Stimulated activated CD8-positive, alpha-beta memory T cell treated with anti-CD3 and anti-CD28 coated beads, Interleukin-12 subunit alpha, Interleukin-12 subunit beta, amount 100 ng/mL, for 24 hours (primary cell): ENCODE results near the gene PRRX2.
"Not testable (repeated sequence)": the region's sequence is repeated elsewhere in the genome, so short reads cannot be mapped to it uniquely, and the experiment has no call there.

Experiments used
- DNase-seq: peaks from one replicate; pipeline ENCODE4 v3.0.0-alpha.2; 2020; ENCODE audit errors: extremely low read depth

PRRX2 gene

DNA sequence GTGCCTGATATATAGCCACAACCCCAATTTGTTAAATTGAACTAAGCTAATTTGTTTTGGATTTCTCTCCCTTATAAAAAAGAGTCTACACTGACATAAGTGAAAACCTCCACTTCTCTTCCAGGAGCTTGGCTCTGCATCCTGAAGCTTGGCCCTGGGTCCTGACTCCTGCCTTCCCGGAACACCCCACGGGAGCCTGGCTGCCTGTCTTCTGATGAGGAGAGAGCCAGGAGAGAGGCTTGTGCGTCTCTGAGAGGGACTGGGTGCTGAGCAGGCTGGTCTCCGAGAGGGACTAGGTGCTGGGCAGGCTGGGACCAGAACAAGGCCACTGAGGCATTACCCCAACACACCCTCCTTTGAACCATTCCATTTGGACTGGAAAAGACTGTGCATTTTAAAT is 93.9 kb downstream of the PRRX2 start:
- no peak for DNase-seq

DNA sequence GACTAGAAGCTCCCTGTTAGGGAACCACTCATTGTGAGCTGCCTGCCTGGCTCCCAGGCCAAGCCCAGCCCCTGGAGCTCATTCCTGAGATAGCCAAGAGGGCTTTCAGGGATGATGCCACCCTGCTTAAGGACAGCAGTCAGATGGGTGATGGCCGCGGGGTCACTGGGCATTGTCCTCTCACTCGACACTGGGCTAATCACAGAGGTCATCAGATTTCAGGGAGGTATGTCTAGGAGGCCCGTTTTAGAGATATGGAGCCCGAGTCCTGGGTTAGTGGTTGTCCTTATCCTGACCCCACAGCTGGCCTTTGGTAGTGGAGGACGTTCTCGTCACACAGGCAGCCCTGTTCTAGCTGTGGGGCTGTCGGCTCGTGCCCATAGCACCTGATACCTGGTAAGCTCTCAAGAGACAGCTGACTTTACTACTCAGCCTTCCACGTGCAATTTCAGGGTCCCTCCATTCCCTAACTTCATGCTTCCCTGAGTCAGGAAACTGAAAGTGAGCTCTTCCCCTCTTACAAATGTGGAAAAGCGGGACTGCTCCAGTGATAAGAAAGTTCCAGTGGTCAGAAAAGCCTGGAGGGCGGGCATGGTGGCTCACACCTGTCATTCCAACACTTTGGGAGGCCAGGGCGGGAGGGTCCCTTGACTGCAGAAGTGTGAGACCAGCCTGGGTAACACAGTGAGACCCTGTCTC is 94.5 kb downstream of the PRRX2 start:
- DNase-seq: no peak

DNA sequence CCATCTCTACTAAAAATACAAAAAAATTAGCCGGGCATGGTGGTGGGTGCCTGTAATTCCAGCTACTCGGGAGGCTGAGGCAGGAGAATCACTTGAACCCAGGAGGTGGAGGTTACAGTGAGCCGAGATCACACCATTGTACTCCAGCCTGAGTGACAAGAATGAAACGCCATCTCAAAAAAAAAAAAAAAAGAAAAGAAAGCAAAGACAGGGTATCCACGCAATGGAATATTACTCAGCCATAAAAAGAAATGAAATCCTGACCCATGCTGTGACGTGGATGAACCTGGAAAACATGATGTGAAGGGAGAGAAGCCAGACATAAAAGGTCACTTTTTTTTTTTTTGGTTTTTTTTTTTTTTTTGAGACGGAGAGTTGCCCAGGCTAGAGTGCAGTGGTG is 95.3 kb downstream of the PRRX2 start:
- DNase-seq: not testable (repeated sequence)

DNA sequence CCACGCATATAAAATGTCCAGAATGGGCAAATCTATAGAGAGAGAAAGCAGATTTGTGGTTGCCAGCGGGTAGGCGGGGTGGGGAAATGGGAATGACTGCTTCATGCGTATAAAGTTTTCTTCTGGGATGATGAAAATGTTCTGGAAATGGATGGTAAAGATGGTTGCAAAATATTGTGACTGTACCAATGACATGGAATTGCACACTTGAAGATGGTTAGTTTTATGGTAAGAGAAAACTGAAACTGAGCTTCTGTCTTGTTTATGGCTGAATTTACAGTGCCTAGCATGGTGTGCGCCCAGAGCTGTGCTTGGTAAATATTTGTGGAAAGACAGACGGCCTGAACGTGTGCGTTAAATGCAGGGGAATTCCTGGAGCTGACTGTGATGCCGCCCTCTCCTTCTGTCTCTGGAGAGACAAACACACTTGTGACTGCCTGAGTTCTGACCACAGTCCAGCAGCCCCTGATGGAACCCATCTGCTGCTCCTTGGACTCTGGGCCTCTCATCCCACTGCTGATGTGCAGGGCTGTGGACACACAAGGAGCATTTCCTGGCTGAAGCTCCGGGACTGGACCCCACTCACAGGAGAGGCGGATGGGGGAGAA is 96.0 kb downstream of the PRRX2 start:
- no peak for DNase-seq

DNA sequence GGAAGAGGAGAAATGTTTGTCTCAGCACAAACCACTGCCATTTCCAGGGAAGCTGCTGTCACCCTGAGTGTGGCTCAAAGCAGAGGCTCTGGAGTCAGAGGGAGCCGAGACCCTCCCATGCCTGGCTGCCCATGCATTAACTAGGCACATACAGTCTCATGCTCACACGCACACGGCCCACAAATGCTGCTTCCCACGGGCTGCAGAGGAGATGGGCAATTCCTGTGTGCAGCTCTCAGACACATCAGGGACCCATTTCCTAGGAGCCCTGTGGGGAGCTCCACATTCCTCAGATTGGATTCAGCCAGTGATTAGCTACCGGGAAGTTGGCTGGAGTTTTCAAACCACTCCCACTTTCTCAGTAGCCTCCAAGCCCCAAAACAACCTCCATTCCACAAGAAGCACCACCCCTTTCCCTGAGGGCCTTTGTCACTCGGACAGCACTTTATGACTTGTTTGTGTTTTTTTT is 96.5 kb downstream of the PRRX2 start:
- no peak for DNase-seq

DNA sequence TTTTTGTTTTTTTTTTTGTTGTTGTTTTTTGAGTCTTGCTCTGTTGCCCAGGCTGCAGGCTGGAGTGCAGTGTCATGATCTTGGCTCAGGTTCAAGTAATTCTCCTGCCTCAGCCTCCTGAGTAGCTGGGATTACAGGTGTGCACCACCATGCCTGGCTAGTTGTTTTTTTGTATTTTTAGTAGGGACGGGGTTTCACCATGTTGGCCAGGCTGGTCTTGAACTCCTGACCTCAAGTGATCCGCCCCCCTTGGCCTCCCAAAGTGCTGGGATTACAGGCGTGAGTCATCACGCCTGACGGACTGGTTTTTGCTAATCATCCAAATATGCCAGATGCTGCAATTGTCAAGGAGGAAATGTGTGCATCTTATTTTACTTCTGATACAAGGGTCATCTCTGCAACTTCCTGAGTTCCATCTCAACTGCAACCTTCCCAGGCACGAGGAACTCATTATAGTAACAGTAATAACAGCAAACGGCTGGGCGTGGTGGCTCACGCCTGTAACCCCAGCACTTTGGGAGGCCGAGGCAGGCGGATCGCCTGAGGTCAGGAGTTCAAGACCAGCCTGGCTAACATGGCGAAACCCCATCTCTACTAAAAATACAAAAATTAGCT is 97.0 kb downstream of the PRRX2 start:
- DNase-seq: not testable (repeated sequence)

DNA sequence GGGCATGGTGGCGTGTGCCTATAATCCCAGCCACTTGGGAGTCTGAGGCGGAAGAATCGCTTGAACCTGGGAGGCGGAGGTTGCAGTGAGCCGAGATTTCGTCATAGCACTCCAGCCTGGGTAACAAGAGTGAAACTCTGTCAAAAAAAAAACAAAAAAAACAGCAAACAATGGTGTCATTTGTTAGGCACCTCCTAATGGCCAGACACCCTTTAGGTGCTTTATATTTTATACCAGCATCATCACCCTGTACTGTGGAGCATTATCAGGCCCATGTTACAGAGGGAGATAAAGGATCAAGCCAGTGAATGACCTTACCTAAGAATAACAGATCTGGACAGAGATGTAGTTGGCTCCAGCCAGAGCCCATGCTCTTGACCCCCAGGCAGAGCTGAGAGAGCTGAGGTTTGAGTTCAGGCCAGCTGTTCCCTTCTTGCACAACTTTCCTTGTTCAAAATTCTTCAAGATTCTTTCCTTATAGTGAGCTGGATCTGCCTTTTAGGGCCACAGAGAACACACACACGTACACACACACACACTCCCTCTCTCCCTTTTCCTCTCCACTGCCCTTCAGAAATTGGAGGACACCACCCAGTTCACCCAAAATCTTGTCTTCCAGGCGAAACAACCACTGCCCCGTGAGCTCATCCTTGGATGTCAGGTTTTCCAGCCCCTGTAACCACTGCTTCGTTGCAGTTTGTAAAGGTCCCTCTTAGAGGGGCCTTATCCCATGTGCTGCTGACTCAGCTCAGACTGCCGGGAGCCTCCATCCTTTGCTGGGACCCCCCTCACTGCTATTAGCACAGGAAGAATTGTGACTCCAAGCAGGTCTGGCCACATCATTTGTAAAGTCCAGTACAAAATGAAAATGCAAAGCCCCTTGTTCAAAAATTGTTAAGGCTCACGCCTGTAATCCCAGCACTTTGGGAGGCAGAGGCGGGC is 97.8 kb downstream of the PRRX2 start:
- no peak for DNase-seq

DNA sequence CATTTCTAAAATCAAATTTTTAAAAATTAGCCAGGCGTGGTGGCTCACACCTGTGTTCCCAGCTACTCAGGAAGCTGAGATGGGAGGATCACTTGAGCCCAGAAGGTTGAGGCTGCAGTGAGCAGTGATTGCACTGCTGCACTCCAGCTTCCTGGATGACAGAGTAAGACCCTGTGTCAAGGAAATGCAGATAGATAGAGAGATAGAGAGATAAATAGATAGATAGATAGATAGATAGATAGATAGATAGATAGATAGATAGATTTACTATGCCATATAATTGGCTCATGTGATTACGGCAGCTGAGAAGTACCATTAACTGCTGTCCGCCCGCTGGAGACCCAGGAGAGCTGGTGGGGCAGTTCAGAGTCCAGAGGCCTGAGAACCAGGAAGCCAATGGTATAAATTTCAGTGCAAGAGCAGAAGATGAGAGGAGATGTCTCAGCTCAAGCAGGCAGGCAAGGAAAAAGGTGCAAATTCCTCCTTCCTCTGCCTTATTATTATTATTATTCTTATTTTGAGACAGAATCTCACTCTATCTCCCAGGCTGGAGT is 100.4 kb downstream of the PRRX2 start:
- no peak for DNase-seq

DNA sequence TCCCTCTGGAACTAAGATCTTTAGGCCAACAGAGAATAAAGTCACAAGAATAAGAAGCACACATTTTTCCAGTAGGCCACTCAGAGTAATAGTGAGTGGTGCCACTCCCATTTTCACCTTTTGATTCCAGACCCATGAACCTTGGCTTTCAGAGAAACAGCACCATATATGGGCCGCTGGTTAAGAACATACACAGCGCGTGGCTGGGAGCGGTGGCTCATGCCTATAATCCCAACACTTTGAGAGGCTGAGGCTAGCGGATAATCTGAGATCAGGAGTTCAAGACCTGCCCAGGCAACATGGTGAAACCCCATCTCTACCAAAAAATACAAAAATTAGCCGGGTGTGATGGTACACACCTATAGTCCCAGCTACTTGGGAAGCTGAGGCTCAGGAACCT is 103.0 kb downstream of the PRRX2 start:
- DNase-seq: no peak

DNA sequence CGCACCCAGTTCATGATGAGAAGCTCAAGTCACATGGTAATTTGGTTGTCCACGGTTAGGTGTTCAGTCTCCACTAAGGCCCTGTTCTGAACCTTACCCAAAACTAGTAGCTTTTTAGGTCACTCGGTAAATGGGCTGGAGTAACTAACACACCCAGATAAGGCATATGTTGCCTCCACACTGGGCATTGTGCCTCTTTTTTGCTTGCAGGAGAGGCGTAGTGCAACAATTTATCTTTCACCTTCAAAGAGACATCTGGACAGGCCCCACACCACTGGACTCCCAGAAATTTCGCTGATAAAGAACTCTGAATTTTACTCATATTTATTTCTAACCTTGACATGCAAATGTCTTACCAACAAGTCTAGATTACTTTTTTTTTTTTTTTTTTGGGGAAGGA is 104.2 kb downstream of the PRRX2 start:
- no peak for DNase-seq

DNA sequence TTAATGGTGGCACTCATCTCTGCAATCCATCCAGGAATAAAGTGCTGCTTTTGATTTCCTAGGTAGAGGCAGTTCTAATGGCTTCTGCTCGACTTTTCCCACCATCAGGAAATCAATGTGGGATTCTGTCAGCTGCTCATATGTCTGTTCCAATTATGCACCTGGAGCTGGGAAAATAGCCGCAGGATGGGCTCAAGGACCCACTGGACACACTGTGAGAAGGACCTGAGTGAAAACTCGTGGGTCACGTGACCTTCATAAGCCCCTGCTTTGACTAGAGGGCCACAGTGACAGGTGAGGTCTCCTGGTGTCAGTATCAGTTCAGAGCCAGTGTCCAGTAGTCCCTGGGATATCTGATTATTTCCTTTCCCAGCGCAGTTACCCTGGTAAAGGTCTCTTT is 105.3 kb downstream of the PRRX2 start:
- DNase-seq: no peak
